Activated CD4-positive, alpha-beta memory T cell treated with anti-CD3 and anti-CD28 coated beads for 36 hours (primary cell): Measurements from ENCODE around the gene LZTFL1. TPM values are rescaled to one million over a fixed set of nuclear protein-coding genes. Genes with fewer than 3 reads are reported as not detected.
"Not testable (repeated sequence)": the region's sequence is repeated elsewhere in the genome, so short reads cannot be mapped to it uniquely, and the experiment has no call there.

Experiments used
- CTCF ChIA-PET: fragments of 350-600 bp; sonication (Branson Sonifier 250); formaldehyde crosslinking; loops from one replicate; lab custom pipeline; 2021; ENCODE audit warnings: antibody characterized with exemption, inconsistent platforms; lab: Charles Lee
- POLR2A ChIA-PET: fragments of 350-600 bp; sonication (Branson Sonifier 250); formaldehyde crosslinking; loops from one replicate; lab custom pipeline; 2021; ENCODE audit warnings: antibody characterized with exemption; lab: Charles Lee
- DNase-seq: peaks from one replicate; pipeline ENCODE4 v3.0.0-alpha.2; 2020
- H3K27ac Mint-ChIP-seq: one replicate; pipeline ENCODE4 v1.8.0; 2021; ENCODE audit warnings: mixed read lengths
- H3K27me3 Mint-ChIP-seq: one replicate; pipeline ENCODE4 v1.8.0; 2021; ENCODE audit warnings: mixed read lengths
- H3K36me3 Mint-ChIP-seq: one replicate; pipeline ENCODE4 v1.8.0; 2021; ENCODE audit warnings: mixed read lengths
- H3K4me1 Mint-ChIP-seq: one replicate; pipeline ENCODE4 v1.8.0; 2021; ENCODE audit warnings: low read depth, mixed read lengths
- H3K4me3 Mint-ChIP-seq: one replicate; pipeline ENCODE4 v1.8.0; 2021; ENCODE audit warnings: mild to moderate bottlenecking, mixed read lengths
- H3K9me3 Mint-ChIP-seq: one replicate; pipeline ENCODE4 v1.8.0; 2021; ENCODE audit warnings: mixed read lengths
- intact Hi-C: fragments of 100-400 bp; cut with micrococcal nuclease; formaldehyde crosslinking; loops from one replicate; pipeline ENCODE4 v1.15.1; 2023
- total RNA-seq, 2 experiments: library from RNA; stranded (reverse); gene quantifications; one replicate each; pipeline ENCODE4 v1.2.3, GENCODE V29; 2021

LZTFL1 gene
- total RNA-seq, 2 experiments from 2014 or later: 3.9 to 6.4 TPM

GRCh38 chr3:45861043-45861719 lies 19.3 kb upstream of the LZTFL1 start:
- intact Hi-C loops: loop anchor here (1.0 to 10.0 kb wide), 7 partner anchors 9 to 511 kb away; partner anchors contain the start of gene CCR5
- ChIA-PET CTCF (interaction anchor here (1.1 to 1.3 kb wide), 2 partner anchors 58 to 100 kb away, joined by 3 read pairs; no protein-coding TSS in a partner anchor), POLR2A (interaction anchor here (1.0 kb wide), 1 partner anchor 54 kb away, joined by 3 read pairs; no protein-coding TSS in a partner anchor)
- peaks cover 19% of the 10 kb centered on the region for H3K9me3 Mint-ChIP-seq
- H3K27ac Mint-ChIP-seq: no peak overlapping the region
- H3K4me3 Mint-ChIP-seq: no peak overlapping the region
- H3K36me3 Mint-ChIP-seq: peaks cover 8% of the 10 kb centered on the region
- DNase-seq: no peak
- peaks cover 43% of the 10 kb centered on the region for H3K4me1 Mint-ChIP-seq
- H3K27me3 Mint-ChIP-seq: peaks cover 46% of the 10 kb centered on the region

- peaks cover 10% of the 10 kb centered on the region for H3K36me3 Mint-ChIP-seq
- ChIA-PET POLR2A (interaction anchor here (1.0 kb wide), 1 partner anchor 55 kb away, joined by 3 read pairs; no protein-coding TSS in a partner anchor), CTCF (no interaction called here)
- H3K4me1 Mint-ChIP-seq: peaks cover 41% of the 10 kb centered on the region
- no peak for DNase-seq
- peaks cover 24% of the 10 kb centered on the region for H3K9me3 Mint-ChIP-seq
- peaks cover 40% of the 10 kb centered on the region for H3K27me3 Mint-ChIP-seq
- no peak overlapping the region for H3K27ac Mint-ChIP-seq
- intact Hi-C loops: loop anchor here (5.0 to 10.0 kb wide), 5 partner anchors 168 to 512 kb away; partner anchors contain the start of gene CCR5
- no peak overlapping the region for H3K4me3 Mint-ChIP-seq
Observed at GRCh38 chr3:45860481-45860880, 18.6 kb upstream of the LZTFL1 start.

GRCh38 chr3:45858809-45859543 lies 17.1 kb upstream of the LZTFL1 start:
- H3K27me3 Mint-ChIP-seq: peaks cover 32% of the 10 kb centered on the region
- POLR2A ChIA-PET: no interaction called here

GRCh38 chr3:45857024-45857423 lies 15.1 kb upstream of the LZTFL1 start:
- POLR2A ChIA-PET, DNase-seq, H3K36me3 Mint-ChIP-seq, CTCF ChIA-PET, H3K4me3 Mint-ChIP-seq, intact Hi-C loops, H3K27ac Mint-ChIP-seq: not testable (repeated sequence)
- peaks cover 24% of the 10 kb centered on the region for H3K27me3 Mint-ChIP-seq
- peaks cover 24% of the 10 kb centered on the region for H3K4me1 Mint-ChIP-seq
- peaks cover 15% of the 10 kb centered on the region for H3K9me3 Mint-ChIP-seq

More at GRCh38 chr3:45858809-45859543, 17.1 kb upstream of the LZTFL1 start:
- DNase-seq: no peak
- no peak overlapping the region for H3K4me3 Mint-ChIP-seq
- CTCF ChIA-PET: no interaction called here
- no peak overlapping the region for H3K27ac Mint-ChIP-seq
- peaks cover 24% of the 10 kb centered on the region for H3K9me3 Mint-ChIP-seq
- intact Hi-C loops: no loop called here
- H3K36me3 Mint-ChIP-seq: peaks cover 10% of the 10 kb centered on the region
- H3K4me1 Mint-ChIP-seq: peaks cover 32% of the 10 kb centered on the region

- intact Hi-C loops, H3K27ac Mint-ChIP-seq, POLR2A ChIA-PET, H3K36me3 Mint-ChIP-seq, DNase-seq, CTCF ChIA-PET, H3K4me3 Mint-ChIP-seq: not testable (repeated sequence)
- Mint-ChIP-seq H3K27me3 (peaks cover 21% of the 10 kb centered on the region), H3K4me1 (peaks cover 17% of the 10 kb centered on the region), H3K9me3 (peaks cover 15% of the 10 kb centered on the region)
Observed at GRCh38 chr3:45856323-45856722, 14.4 kb upstream of the LZTFL1 start.

DNA sequence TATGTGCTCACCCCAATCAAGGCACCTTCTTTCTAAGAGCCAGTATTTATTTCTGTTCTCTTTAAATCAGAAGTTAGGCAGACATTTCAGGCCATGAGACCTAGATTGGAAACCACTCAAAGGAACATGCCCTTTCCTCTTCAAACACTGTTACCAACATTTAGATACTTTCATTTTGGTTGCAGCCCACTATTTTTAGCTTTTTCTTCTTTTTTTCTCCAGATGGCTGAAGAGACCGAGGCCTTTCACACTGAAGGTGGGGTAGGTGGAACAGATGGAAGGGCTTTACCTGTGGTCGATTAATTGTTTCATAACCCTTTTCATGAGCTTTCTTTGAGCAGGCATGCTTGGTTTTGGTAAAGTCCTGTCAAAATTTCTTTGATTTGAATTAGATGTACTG lies 10.9 kb upstream of the LZTFL1 start:
- H3K9me3 Mint-ChIP-seq: peaks cover 15% of the 10 kb centered on the region
- POLR2A ChIA-PET: no interaction called here
- H3K27ac Mint-ChIP-seq: no peak overlapping the region
- CTCF ChIA-PET: interaction anchor here (1.3 kb wide), 1 partner anchor 76 kb away, joined by 3 read pairs; no protein-coding TSS in a partner anchor
- DNase-seq: no peak
- intact Hi-C loops: no loop called here
- peaks cover 22% of the 10 kb centered on the region for H3K27me3 Mint-ChIP-seq
- H3K36me3 Mint-ChIP-seq: peaks cover 6% of the 10 kb centered on the region
- H3K4me3 Mint-ChIP-seq: no peak overlapping the region
- H3K4me1 Mint-ChIP-seq: peaks cover 6% of the 10 kb centered on the region

DNA sequence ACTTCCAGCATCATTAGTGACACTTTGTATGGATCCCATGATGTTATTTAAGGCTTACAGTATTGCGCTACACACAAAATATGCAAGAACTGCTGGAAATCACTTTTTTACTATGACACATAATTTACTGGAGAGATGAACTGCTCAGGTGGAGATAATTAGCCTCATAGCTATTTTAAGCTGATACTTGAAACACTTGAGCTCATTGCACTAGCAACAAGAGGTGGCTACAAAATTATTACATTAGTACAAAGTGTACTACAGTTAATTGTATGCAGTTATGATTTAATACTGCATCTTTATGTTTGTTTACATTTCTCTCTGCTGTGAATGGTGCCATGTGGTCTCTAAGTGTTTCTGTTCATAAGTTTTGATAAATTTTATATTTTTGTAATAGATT lies 6.5 kb upstream of the LZTFL1 start:
- CTCF ChIA-PET: no interaction called here
- no peaks in the 10 kb centered on the region for H3K36me3 Mint-ChIP-seq
- no peak overlapping the region for H3K27ac Mint-ChIP-seq
- H3K4me1 Mint-ChIP-seq: no peaks in the 10 kb centered on the region
- intact Hi-C loops: no loop called here
- no peak for DNase-seq
- no peaks in the 10 kb centered on the region for H3K9me3 Mint-ChIP-seq
- H3K27me3 Mint-ChIP-seq: peaks cover 21% of the 10 kb centered on the region
- H3K4me3 Mint-ChIP-seq: no peak overlapping the region
- POLR2A ChIA-PET: interaction anchor here (0.7 kb wide), 1 partner anchor 172 kb away, joined by 3 read pairs; no protein-coding TSS in a partner anchor

GRCh38 chr3:45844616-45845015 lies 2.7 kb upstream of the LZTFL1 start:
- intact Hi-C loops: no loop called here
- DNase-seq: no peak
- no peak overlapping the region for H3K27ac Mint-ChIP-seq
- peaks cover 10% of the 10 kb centered on the region for H3K4me1 Mint-ChIP-seq
- POLR2A ChIA-PET: no interaction called here
- H3K9me3 Mint-ChIP-seq: no peaks in the 10 kb centered on the region
- no peak overlapping the region for H3K4me3 Mint-ChIP-seq
- H3K36me3 Mint-ChIP-seq: no peaks in the 10 kb centered on the region
- H3K27me3 Mint-ChIP-seq: peaks cover 7% of the 10 kb centered on the region
- CTCF ChIA-PET: interaction anchor here (1.2 kb wide), 1 partner anchor 185 kb away, joined by 3 read pairs; no protein-coding TSS in a partner anchor

DNA sequence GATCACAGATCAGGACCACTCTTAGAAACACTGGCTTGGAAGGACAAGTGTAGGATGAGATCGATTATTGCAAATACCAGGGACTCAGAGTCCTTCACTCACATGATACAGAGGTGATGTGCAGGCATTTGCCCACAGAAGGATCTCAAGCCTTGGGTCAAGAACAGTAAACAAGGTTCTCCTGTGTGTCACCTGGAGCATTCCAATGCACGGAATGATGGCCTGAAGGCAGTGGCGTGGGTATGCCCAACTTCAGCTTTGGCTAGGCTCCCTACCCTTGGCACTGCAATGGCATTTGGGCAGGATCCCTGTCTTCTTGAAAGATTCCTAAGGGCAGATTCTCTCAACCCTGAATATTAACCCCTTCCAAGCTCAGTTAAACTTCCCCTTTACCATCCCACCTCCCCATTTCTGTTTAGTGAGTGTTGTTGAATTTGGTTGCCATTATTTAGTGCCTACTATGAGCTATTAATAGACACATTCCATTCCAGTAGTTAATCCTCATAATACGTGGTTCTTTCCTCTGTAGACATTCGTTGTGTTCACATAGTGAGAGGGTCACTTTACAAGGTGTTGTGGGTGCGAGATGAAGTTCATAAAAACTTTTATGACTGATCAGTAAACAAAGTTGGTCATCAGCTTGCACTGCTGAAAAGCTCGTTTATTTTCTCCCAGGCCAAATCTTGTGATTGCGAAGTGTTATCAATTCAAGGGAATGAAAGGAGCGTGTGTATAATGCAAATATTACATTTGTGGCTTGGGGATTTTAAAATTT lies 1.1 kb upstream of the LZTFL1 start:
- peaks cover 11% of the 10 kb centered on the region for H3K4me1 Mint-ChIP-seq
- H3K9me3 Mint-ChIP-seq: no peaks in the 10 kb centered on the region
- ChIA-PET POLR2A (interaction anchor here (0.9 to 2.1 kb wide), 2 partner anchors 21 to 77 kb away, joined by 3 to 8 read pairs; no protein-coding TSS in a partner anchor), CTCF (interaction anchor here (1.3 to 2.9 kb wide), 3 partner anchors 22 to 86 kb away, joined by 3 to 14 read pairs (median 3); no protein-coding TSS in a partner anchor)
- H3K4me3 Mint-ChIP-seq: no peak overlapping the region
- H3K36me3 Mint-ChIP-seq: no peaks in the 10 kb centered on the region
- peaks cover 4% of the 10 kb centered on the region for H3K27me3 Mint-ChIP-seq
- H3K27ac Mint-ChIP-seq: no peak overlapping the region
- no peak for DNase-seq
- intact Hi-C loops: loop anchor here (2.0 kb wide), 1 partner anchor 148 kb away; no protein-coding TSS in a partner anchor

- CTCF ChIA-PET: interaction anchor here (0.9 to 2.9 kb wide), 7 partner anchors 15 to 237 kb away, joined by 3 to 14 read pairs (median 3); no protein-coding TSS in a partner anchor
- no peaks in the 10 kb centered on the region for H3K9me3 Mint-ChIP-seq
Observed at GRCh38 chr3:45841420-45841756, 531 bp downstream of the LZTFL1 start.

GRCh38 chr3:45838466-45838865 lies 3.5 kb downstream of the LZTFL1 start:
- no peak for DNase-seq
- Mint-ChIP-seq H3K27me3 (no peaks in the 10 kb centered on the region), H3K4me1 (peaks cover 11% of the 10 kb centered on the region), H3K9me3 (no peaks in the 10 kb centered on the region), H3K27ac (no peak overlapping the region), H3K4me3 (no peak overlapping the region), H3K36me3 (peaks cover 5% of the 10 kb centered on the region)
- ChIA-PET CTCF (no interaction called here), POLR2A (no interaction called here)
- intact Hi-C loops: no loop called here

More at GRCh38 chr3:45841420-45841756, 531 bp downstream of the LZTFL1 start:
- peak overlapping the region; percentile 88 for H3K4me3 Mint-ChIP-seq
- H3K27me3 Mint-ChIP-seq: no peaks in the 10 kb centered on the region
- POLR2A ChIA-PET: interaction anchor here (0.9 to 2.1 kb wide), 4 partner anchors 40 to 174 kb away, joined by 3 to 8 read pairs (median 3); no protein-coding TSS in a partner anchor
- H3K27ac Mint-ChIP-seq: peak overlapping the region; percentile 64
- H3K4me1 Mint-ChIP-seq: peaks cover 11% of the 10 kb centered on the region
- H3K36me3 Mint-ChIP-seq: no peaks in the 10 kb centered on the region
- intact Hi-C loops: no loop called here
- no peak for DNase-seq
